ENCODE results near the gene TBR1.

DNA sequence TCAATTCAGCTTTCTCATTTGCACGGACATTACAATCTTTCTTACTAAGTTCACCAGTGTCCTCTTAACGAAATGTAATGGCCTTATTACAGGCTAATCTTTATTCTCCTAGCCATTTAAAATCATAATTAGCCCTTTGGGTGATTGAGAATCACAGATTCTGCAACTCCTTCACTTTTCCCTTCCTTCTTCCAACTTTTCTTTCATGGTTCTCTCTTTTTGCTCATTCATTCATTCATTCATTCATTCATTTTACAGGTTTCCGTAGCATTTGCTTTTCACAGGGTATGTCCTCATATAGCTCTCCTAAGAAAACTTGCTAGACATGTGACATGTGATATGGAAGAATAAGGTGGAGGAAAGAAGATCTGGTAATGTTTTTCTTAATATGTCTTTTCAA lies 16.0 kb downstream of the TBR1 start:
- TF ChIP-seq CTCF (conservative IDR thresholded peaks at IDR 0.05; ENCODE audit: low read depth in 2 of 2) (no peak), JUNB (IDR thresholded peaks at IDR 0.05; ENCODE audit: unreplicated experiment) (no peak), EZH2 (IDR thresholded peaks at IDR 0.05; ENCODE audit: low read depth, unreplicated experiment) (no peak), ETS1 (IDR thresholded peaks at IDR 0.05) (no peak), POLR2AphosphoS5 (IDR thresholded peaks at IDR 0.05; ENCODE audit: low read depth) (no peak), EZH2phosphoT487 (IDR thresholded peaks at IDR 0.05; ENCODE audit: unreplicated experiment) (no peak), ZNF114 (CRISPR knock-in tag; IDR thresholded peaks at IDR 0.05) (no peak), NANOG (IDR thresholded peaks at IDR 0.05; ENCODE audit: borderline replicate concordance) (no peak)
- TF ChIP-seq, protein P1, sequence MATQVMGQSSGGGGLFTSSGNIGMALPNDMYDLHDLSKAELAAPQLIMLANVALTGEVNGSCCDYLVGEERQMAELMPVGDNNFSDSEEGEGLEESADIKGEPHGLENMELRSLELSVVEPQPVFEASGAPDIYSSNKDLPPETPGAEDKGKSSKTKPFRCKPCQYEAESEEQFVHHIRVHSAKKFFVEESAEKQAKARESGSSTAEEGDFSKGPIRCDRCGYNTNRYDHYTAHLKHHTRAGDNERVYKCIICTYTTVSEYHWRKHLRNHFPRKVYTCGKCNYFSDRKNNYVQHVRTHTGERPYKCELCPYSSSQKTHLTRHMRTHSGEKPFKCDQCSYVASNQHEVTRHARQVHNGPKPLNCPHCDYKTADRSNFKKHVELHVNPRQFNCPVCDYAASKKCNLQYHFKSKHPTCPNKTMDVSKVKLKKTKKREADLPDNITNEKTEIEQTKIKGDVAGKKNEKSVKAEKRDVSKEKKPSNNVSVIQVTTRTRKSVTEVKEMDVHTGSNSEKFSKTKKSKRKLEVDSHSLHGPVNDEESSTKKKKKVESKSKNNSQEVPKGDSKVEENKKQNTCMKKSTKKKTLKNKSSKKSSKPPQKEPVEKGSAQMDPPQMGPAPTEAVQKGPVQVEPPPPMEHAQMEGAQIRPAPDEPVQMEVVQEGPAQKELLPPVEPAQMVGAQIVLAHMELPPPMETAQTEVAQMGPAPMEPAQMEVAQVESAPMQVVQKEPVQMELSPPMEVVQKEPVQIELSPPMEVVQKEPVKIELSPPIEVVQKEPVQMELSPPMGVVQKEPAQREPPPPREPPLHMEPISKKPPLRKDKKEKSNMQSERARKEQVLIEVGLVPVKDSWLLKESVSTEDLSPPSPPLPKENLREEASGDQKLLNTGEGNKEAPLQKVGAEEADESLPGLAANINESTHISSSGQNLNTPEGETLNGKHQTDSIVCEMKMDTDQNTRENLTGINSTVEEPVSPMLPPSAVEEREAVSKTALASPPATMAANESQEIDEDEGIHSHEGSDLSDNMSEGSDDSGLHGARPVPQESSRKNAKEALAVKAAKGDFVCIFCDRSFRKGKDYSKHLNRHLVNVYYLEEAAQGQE (IDR thresholded peaks at IDR 0.05; ENCODE audit: unreplicated experiment) = no peak

Measured in GM23338 (cell line).